Measurements from ENCODE around the gene TBCB. TPM values are rescaled to one million over a fixed set of nuclear protein-coding genes. Genes with fewer than 3 reads are reported as not detected.

The TBCB gene
- polyA plus RNA-seq, 2 of the 4 experiments (the other 2 are of a cell fraction) = 395 to 397 TPM

DNA sequence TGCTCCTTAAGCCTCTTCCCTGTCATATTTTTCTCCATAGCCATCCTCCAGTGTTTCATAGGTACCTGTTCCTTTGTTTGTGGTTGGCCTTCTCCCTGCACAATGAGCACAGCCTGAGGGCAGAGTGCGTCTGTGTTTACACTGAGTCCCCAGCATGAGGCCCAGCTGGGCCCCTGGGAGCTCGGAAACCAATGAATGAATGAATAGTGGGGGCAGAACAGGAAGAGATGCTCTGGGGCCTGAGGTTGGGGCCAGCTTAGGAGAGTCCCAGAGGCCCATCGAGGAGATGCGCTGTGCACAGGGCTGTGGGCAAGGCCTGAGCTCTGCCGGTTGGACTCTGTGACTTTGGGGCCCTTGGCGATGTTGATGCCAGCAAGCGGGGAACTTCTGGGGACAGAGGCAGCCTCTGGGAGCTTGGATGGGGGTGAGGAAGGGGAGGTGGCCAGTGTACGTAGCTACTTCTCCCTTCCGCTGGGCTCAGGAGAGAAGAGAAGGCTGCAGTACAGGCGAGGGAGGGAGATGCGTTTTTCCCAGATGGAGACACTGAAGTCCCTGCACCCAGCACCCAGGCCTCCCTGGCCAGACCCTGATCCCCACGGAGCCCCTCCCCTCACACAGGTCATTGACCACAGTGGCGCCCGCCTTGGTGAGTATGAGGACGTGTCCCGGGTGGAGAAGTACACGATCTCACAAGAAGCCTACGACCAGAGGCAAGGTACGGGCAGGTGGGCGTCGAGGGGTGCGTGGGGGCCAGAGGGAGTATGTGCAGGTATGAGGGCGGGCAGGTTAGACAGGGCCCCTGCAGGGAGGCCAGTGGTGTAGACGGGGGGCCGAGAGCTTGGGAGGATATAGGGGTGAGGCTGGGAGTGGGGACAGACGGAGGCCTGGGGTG is 5.1 kb downstream of the TBCB start:
- no peak for ATAC-seq
- no peaks in the 10 kb centered on the region for H3K9me3 ChIP-seq
- H3K4me2 ChIP-seq = no peak overlapping the region
- 86% methylated on average over 26 of the region's 26 CpGs for WGBS (ENCODE audit: missing lambda C conversion rate)
- no peak for DNase-seq (ENCODE audit: low read depth in 1 of 2, low spot score in 1 of 2)
- H3K4me1 ChIP-seq = peaks cover 16% of the 10 kb centered on the region
- ChIA-PET POLR2A (interaction anchor here (1.4 kb wide), 1 partner anchor 8 kb away, joined by 6 read pairs; no protein-coding TSS in a partner anchor), CTCF (interaction anchor here (0.5 to 6.5 kb wide), 9 partner anchors 8 to 1611 kb away, joined by 3 to 82 read pairs (median 4); no protein-coding TSS in a partner anchor)
- H3K27ac ChIP-seq = no peak overlapping the region
- no peak for TF ChIP-seq HOXA7 (CRISPR knock-in tag; IDR thresholded peaks at IDR 0.05)
- TF ChIP-seq FOSL2 (IDR thresholded peaks at IDR 0.05) = no peak
- no peak for TF ChIP-seq FOSL2 (CRISPR knock-in tag; IDR thresholded peaks at IDR 0.05)
- no peak for TF ChIP-seq RCOR1 (IDR thresholded peaks at IDR 0.05; ENCODE audit: low read depth, low read length)
- no peak for TF ChIP-seq RFX5 (IDR thresholded peaks at IDR 0.05)
- no peak for TF ChIP-seq KDM5A (IDR thresholded peaks at IDR 0.05)
- no peak for TF ChIP-seq SREBF2 (IDR thresholded peaks at IDR 0.05)
- TF ChIP-seq HOXB5 (CRISPR knock-in tag; IDR thresholded peaks at IDR 0.05) = no peak
- no peak for TF ChIP-seq KDM1A (IDR thresholded peaks at IDR 0.05; ENCODE audit: low read depth)
- TF ChIP-seq HOXB13 (CRISPR knock-in tag; IDR thresholded peaks at IDR 0.05; ENCODE audit: low read depth) = no peak
- no peak for TF ChIP-seq EHF (CRISPR knock-in tag; IDR thresholded peaks at IDR 0.05)
- no peak for TF ChIP-seq MYC (IDR thresholded peaks at IDR 0.05; ENCODE audit: borderline replicate concordance, low read length)
- TF ChIP-seq JUNB (IDR thresholded peaks at IDR 0.05) = no peak
- TF ChIP-seq, protein P1, sequence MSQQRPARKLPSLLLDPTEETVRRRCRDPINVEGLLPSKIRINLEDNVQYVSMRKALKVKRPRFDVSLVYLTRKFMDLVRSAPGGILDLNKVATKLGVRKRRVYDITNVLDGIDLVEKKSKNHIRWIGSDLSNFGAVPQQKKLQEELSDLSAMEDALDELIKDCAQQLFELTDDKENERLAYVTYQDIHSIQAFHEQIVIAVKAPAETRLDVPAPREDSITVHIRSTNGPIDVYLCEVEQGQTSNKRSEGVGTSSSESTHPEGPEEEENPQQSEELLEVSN (IDR thresholded peaks at IDR 0.05; ENCODE audit: borderline replicate concordance, low read depth) = no peak
- FAIRE-seq = no peak
- no peak overlapping the region for H3K4me3 ChIP-seq

- WGBS (ENCODE audit: missing lambda C conversion rate) = 95% methylated on average over 17 of the region's 18 CpGs
- no peak for FAIRE-seq
- POLR2A ChIA-PET = no interaction called here
- Histone ChIP-seq H3K27ac (no peak overlapping the region), H3K4me3 (no peak overlapping the region), H3K4me1 (peaks cover 16% of the 10 kb centered on the region), H3K4me2 (no peak overlapping the region), H3K9me3 (no peaks in the 10 kb centered on the region)
- ATAC-seq = no peak
- CTCF ChIA-PET = interaction anchor here (1.0 to 1.9 kb wide), 4 partner anchors 17 to 61 kb away, joined by 3 to 9 read pairs (median 6); no protein-coding TSS in a partner anchor
- no peak for TF ChIP-seq TP53 (CRISPR knock-in tag; IDR thresholded peaks at IDR 0.05)
- TF ChIP-seq BHLHE40 (IDR thresholded peaks at IDR 0.05; ENCODE audit: low read depth, low read length) = no peak
- TF ChIP-seq BCL3 (IDR thresholded peaks at IDR 0.05) = no peak
- no peak for DNase-seq (ENCODE audit: low read depth in 1 of 2, low spot score in 1 of 2)
Observed at GRCh38 chr19:36120984-36121358, 5.7 kb downstream of the TBCB start.

DNA sequence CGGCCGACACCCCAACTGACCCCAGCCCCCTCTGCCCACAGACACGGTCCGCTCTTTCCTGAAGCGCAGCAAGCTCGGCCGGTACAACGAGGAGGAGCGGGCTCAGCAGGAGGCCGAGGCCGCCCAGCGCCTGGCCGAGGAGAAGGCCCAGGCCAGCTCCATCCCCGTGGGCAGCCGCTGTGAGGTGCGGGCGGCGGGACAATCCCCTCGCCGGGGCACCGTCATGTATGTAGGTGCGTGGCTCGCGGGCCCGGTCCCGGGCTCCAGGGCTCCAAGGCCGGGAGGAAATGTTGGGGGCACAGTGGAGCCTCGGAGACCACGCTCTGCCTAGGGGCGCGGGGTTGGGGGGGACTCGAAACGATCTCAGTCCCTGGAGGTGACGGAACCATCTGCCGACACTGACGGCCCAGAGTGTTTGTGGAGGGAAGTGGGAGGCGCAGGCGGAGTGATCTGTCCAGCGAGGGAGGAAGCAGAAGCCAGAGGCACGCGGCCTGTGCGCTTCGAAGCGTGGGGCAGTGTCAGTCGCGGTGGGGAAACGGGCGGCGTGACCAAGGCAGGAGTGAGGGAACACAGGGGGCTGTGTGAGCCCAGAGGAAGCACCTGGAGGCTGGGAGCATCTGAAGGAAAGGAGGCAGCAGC is 6.3 kb downstream of the TBCB start:
- Histone ChIP-seq H3K27ac (no peak overlapping the region), H3K4me1 (peaks cover 10% of the 10 kb centered on the region), H3K4me2 (no peak overlapping the region), H3K4me3 (no peak overlapping the region), H3K9me3 (no peaks in the 10 kb centered on the region)
- DNase-seq (ENCODE audit: low read depth in 1 of 2, low spot score in 1 of 2) (no peak), ATAC-seq (no peak; a peak in 1 of 6 replicates), FAIRE-seq (no peak)
- WGBS (ENCODE audit: missing lambda C conversion rate) = 93% methylated on average over 49 of the region's 49 CpGs
- TF ChIP-seq TP53 (CRISPR knock-in tag; IDR thresholded peaks at IDR 0.05) (no peak), REST (IDR thresholded peaks at IDR 0.05) (no peak), EHF (CRISPR knock-in tag; IDR thresholded peaks at IDR 0.05) (no peak), SMC3 (IDR thresholded peaks at IDR 0.05) (no peak), CBX8 (IDR thresholded peaks at IDR 0.05) (no peak), RFX5 (IDR thresholded peaks at IDR 0.05) (no peak), KDM5A (IDR thresholded peaks at IDR 0.05) (no peak), RAD21 (conservative IDR thresholded peaks at IDR 0.05 in 1 of 2, IDR thresholded peaks at IDR 0.05 in 1 of 2) (no peak)
- ChIA-PET POLR2A (no interaction called here), CTCF (interaction anchor here (0.7 to 1.0 kb wide), 3 partner anchors 17 to 239 kb away, joined by 3 to 4 read pairs (median 3); no protein-coding TSS in a partner anchor)

Data from A549 (cell line).